HL-60 (cell line): Measurements from ENCODE around the gene CLEC4F.

Experiments
- DNase-seq, 2 experiments: peaks; one replicate each; pipeline ENCODE4 v3.0.0-alpha.2; 2010 to 2020; ENCODE audit warnings: low read depth in 1 of 2, low spot score in 1 of 2
- H3K27ac ChIP-seq: fragments of 250-450 bp; sonication (Bioruptor Pico); replicated peaks from 2 replicates; pipeline ENCODE4 v1.5.1; 2020; ENCODE audit warnings: mild to moderate bottlenecking, moderate library complexity
- H3K27me3 ChIP-seq: fragments of 250-450 bp; sonication (Bioruptor Pico); 2 replicates; pipeline ENCODE4 v1.5.1; 2021; ENCODE audit warnings: mild to moderate bottlenecking, moderate library complexity; ENCODE audit not compliant: insufficient read depth, poor library complexity, severe bottlenecking
- H3K4me3 ChIP-seq: replicated peaks from 2 replicates; pipeline ENCODE4 v1.5.1; 2011; ENCODE audit warnings: mild to moderate bottlenecking, control low read depth, low read length; ENCODE audit not compliant: insufficient read depth
- GABPA ChIP-seq: IDR thresholded peaks from 2 replicates; pipeline ENCODE4 v1.6.1; 2012; ENCODE audit warnings: low read depth
- POLR2AphosphoS5 ChIP-seq: IDR thresholded peaks from 2 replicates; pipeline ENCODE4 v1.6.1; 2012; ENCODE audit warnings: low read depth
- SPI1 ChIP-seq: IDR thresholded peaks from 2 replicates; pipeline ENCODE4 v1.6.1; 2012; ENCODE audit warnings: low read depth, mild to moderate bottlenecking, borderline replicate concordance
- TF ChIP-seq, protein P1 (sequence below): IDR thresholded peaks from one replicate; pipeline ENCODE4 v1.5.1; 2011; ENCODE audit warnings: low read length, control low read depth, inconsistent platforms; ENCODE audit not compliant: insufficient read depth
- TF ChIP-seq, protein P2 (sequence below): IDR thresholded peaks from 2 replicates; pipeline ENCODE4 v1.6.1; 2012; ENCODE audit warnings: low read depth; ENCODE audit not compliant: insufficient replicate concordance

CLEC4F gene

DNA sequence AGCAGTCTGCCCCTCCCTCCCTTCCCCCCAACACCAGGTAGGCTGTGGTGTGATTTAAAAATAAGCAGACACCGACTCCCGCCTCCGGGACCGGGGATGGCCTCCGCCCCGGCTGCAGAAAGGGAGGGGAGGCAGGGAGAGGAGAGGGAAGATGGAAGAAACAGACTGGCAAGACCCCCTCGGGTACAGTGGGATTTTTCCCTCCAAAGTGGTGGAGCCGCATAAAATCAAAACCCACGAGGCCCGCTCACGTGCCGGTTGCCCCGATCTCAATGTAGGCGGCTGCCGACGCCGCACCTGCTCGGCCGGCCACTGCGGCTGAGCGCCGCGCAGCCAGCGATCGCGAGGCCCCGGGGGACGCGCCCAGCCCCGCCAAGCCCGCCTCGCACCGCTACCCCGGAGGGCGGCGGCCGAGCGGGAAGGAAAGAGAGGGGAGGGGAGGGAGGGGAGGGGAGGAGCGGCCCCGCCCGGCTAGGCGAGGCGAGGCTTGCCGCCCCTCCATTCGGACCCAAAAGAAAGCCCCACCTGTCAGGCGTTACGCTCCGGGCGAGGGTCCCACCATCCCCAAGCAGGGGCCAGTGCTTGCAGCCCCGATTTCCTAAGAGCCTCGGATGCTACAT is 53.2 kb downstream of the CLEC4F start:
- DNase-seq = no peak
- no peak for TF ChIP-seq GABPA
- TF ChIP-seq POLR2AphosphoS5 = no peak
- TF ChIP-seq, protein P1, sequence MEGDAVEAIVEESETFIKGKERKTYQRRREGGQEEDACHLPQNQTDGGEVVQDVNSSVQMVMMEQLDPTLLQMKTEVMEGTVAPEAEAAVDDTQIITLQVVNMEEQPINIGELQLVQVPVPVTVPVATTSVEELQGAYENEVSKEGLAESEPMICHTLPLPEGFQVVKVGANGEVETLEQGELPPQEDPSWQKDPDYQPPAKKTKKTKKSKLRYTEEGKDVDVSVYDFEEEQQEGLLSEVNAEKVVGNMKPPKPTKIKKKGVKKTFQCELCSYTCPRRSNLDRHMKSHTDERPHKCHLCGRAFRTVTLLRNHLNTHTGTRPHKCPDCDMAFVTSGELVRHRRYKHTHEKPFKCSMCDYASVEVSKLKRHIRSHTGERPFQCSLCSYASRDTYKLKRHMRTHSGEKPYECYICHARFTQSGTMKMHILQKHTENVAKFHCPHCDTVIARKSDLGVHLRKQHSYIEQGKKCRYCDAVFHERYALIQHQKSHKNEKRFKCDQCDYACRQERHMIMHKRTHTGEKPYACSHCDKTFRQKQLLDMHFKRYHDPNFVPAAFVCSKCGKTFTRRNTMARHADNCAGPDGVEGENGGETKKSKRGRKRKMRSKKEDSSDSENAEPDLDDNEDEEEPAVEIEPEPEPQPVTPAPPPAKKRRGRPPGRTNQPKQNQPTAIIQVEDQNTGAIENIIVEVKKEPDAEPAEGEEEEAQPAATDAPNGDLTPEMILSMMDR = no peak
- TF ChIP-seq SPI1 = no peak
- TF ChIP-seq, protein P2, sequence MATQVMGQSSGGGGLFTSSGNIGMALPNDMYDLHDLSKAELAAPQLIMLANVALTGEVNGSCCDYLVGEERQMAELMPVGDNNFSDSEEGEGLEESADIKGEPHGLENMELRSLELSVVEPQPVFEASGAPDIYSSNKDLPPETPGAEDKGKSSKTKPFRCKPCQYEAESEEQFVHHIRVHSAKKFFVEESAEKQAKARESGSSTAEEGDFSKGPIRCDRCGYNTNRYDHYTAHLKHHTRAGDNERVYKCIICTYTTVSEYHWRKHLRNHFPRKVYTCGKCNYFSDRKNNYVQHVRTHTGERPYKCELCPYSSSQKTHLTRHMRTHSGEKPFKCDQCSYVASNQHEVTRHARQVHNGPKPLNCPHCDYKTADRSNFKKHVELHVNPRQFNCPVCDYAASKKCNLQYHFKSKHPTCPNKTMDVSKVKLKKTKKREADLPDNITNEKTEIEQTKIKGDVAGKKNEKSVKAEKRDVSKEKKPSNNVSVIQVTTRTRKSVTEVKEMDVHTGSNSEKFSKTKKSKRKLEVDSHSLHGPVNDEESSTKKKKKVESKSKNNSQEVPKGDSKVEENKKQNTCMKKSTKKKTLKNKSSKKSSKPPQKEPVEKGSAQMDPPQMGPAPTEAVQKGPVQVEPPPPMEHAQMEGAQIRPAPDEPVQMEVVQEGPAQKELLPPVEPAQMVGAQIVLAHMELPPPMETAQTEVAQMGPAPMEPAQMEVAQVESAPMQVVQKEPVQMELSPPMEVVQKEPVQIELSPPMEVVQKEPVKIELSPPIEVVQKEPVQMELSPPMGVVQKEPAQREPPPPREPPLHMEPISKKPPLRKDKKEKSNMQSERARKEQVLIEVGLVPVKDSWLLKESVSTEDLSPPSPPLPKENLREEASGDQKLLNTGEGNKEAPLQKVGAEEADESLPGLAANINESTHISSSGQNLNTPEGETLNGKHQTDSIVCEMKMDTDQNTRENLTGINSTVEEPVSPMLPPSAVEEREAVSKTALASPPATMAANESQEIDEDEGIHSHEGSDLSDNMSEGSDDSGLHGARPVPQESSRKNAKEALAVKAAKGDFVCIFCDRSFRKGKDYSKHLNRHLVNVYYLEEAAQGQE = no peak
- Histone ChIP-seq H3K4me3 (peak overlapping the region; percentile 49), H3K27me3 (peaks cover 51% of the 10 kb centered on the region), H3K27ac (no peak overlapping the region)

DNA sequence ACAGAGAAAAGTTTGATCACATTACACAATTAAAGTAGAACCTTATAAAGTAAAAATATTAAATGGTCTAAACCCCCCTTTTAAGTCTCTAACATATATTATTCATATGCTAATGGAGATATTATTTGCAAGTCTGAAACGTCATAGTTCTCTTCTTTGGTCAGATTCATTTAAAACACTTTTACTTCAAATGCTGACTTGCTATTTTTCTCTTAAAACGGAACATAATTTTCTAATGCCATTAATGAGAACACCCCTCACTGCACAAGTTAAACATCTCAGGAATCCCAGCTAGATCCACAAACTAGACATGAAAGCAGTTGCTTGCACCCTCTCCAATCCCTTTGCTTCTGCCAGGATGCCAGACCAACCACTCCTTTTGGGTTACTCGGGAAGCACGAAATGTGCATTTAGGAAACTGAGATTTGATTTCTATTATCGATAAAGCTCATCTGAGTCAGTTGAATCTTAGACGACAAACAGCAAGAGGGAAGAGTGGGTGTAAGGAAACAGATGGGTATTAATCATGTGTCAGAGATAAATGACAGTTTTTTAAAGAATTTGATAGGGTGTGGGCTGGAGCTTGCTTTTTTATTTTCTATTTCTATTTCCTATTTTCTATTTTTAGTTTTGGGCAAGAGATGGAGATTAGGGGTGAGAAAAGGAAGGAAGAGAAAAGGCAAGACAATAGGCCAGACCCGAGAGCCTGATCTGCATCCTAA is 53.9 kb downstream of the CLEC4F start:
- no peak for DNase-seq
- H3K27me3 ChIP-seq = peaks cover 51% of the 10 kb centered on the region
- TF ChIP-seq SPI1 (no peak), GABPA (no peak), POLR2AphosphoS5 (no peak)
- TF ChIP-seq, protein P2 = no peak
- TF ChIP-seq, protein P1 = no peak
- no peak overlapping the region for H3K27ac ChIP-seq
- H3K4me3 ChIP-seq = peak overlapping the region; percentile 49

DNA sequence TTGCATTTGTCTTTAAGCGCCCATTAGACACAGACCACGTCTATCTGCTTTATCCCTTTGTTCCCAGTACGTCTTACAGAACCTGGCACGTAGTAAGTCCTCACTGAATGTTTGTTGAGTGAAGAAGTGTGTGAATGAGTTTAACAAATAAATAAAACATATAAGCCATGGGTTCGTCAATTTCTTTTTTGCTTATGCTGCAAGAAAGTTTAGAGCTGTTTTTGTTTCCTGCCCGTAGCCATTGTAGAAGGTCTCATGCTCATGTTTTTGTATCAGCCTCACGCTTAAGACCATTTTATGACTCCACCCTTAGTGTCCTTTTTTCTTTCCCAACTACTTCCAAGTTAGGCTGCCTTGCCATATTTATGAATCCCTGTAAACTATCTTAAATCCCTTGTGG is 54.9 kb downstream of the CLEC4F start:
- Histone ChIP-seq H3K27me3 (peaks cover 46% of the 10 kb centered on the region), H3K4me3 (no peak overlapping the region), H3K27ac (no peak overlapping the region)
- DNase-seq = no peak
- TF ChIP-seq SPI1 = no peak
- TF ChIP-seq, protein P1 = no peak
- TF ChIP-seq GABPA = no peak
- TF ChIP-seq, protein P2 = no peak
- no peak for TF ChIP-seq POLR2AphosphoS5
